Activated naive CD4-positive, alpha-beta T cell treated with anti-CD3 and anti-CD28 coated beads for 36 hours (primary cell): ENCODE data around the gene VPS9D1. TPM values are rescaled to one million over a fixed set of nuclear protein-coding genes. Genes with fewer than 3 reads are reported as not detected.

Source experiments
- CTCF ChIA-PET: fragments of 350-600 bp; sonication (Branson Sonifier 250); formaldehyde crosslinking; loops from one replicate; lab custom pipeline; 2021; ENCODE audit warnings: antibody characterized with exemption; lab: Charles Lee
- DNase-seq: peaks from one replicate; pipeline ENCODE4 v3.0.0-alpha.2; 2020
- H3K27ac Mint-ChIP-seq: one replicate; pipeline ENCODE4 v1.8.0; 2021; ENCODE audit warnings: mild to moderate bottlenecking, mixed read lengths
- H3K27me3 Mint-ChIP-seq: one replicate; pipeline ENCODE4 v1.8.0; 2021; ENCODE audit warnings: low read depth, mixed read lengths
- H3K36me3 Mint-ChIP-seq: one replicate; pipeline ENCODE4 v1.8.0; 2021; ENCODE audit warnings: low read depth, mixed read lengths
- H3K4me1 Mint-ChIP-seq: one replicate; pipeline ENCODE4 v1.8.0; 2021; ENCODE audit warnings: low read depth, mixed read lengths
- H3K4me3 Mint-ChIP-seq: one replicate; pipeline ENCODE4 v1.8.0; 2021; ENCODE audit warnings: mild to moderate bottlenecking, moderate library complexity, mixed read lengths
- H3K9me3 Mint-ChIP-seq: one replicate; pipeline ENCODE4 v1.8.0; 2021; ENCODE audit warnings: mixed read lengths
- intact Hi-C: fragments of 100-400 bp; cut with micrococcal nuclease; formaldehyde crosslinking; loops from one replicate; pipeline ENCODE4 v1.15.1; 2023
- total RNA-seq, 2 experiments: library from RNA; stranded (reverse); gene quantifications; one replicate each; pipeline ENCODE4 v1.2.3, GENCODE V29; 2021

Gene VPS9D1
- total RNA-seq, result 1 to 10 TPM in 1 of 2 experiments, under 1 TPM in 1; 0.91 to 1.4 TPM

GRCh38 chr16:89720813-89721545, at the start of gene VPS9D1, which contains the start of gene ZNF276:
Gene VPS9D1 (minus strand): TSS chr16:89720898. CDS start chr16:89720861, 37 bp downstream.
Gene ZNF276 (plus strand): TSS chr16:89721537. CDS start chr16:89721641, 104 bp downstream.
- DNase-seq, result peak; percentile 84
- Mint-ChIP-seq H3K27me3 (no peaks in the 10 kb centered on the region), H3K27ac (peak within 1 kb of the TSS; percentile 85), H3K9me3 (no peaks in the 10 kb centered on the region), H3K4me3 (peak within 1 kb of the TSS; percentile 77), H3K36me3 (peaks cover 18% of the 10 kb centered on the region), H3K4me1 (peaks cover 43% of the 10 kb centered on the region)
- intact Hi-C loops, result loop anchor here (1.0 to 5.0 kb wide), 3 partner anchors 20 to 141 kb away; partner anchors contain the start of genes FANCA and SPATA2L
- CTCF ChIA-PET, result interaction anchor here (1.7 kb wide), 1 partner anchor 15 kb away, joined by 4 read pairs; no protein-coding TSS in a partner anchor

GRCh38 chr16:89770367-89770766, 49.7 kb upstream of the VPS9D1 start:
- intact Hi-C loops, result no loop called here
- H3K4me1 Mint-ChIP-seq, result peaks cover 4% of the 10 kb centered on the region
- peaks cover 66% of the 10 kb centered on the region for H3K36me3 Mint-ChIP-seq
- CTCF ChIA-PET, result interaction anchor here (1.9 kb wide), 1 partner anchor 90 kb away, joined by 5 read pairs; no protein-coding TSS in a partner anchor
- no peak overlapping the region for H3K27ac Mint-ChIP-seq
- no peaks in the 10 kb centered on the region for H3K27me3 Mint-ChIP-seq
- no peak overlapping the region for H3K4me3 Mint-ChIP-seq
- H3K9me3 Mint-ChIP-seq, result no peaks in the 10 kb centered on the region
- DNase-seq, result no peak

GRCh38 chr16:89765292-89765830, 44.7 kb upstream of the VPS9D1 start:
- H3K4me1 Mint-ChIP-seq, result peaks cover 31% of the 10 kb centered on the region
- no peaks in the 10 kb centered on the region for H3K27me3 Mint-ChIP-seq
- no peak overlapping the region for H3K27ac Mint-ChIP-seq
- DNase-seq, result no peak
- CTCF ChIA-PET, result no interaction called here
- intact Hi-C loops, result no loop called here
- no peak overlapping the region for H3K4me3 Mint-ChIP-seq
- no peaks in the 10 kb centered on the region for H3K9me3 Mint-ChIP-seq
- H3K36me3 Mint-ChIP-seq, result peaks cover 68% of the 10 kb centered on the region

- H3K27me3 Mint-ChIP-seq, result no peaks in the 10 kb centered on the region
- H3K27ac Mint-ChIP-seq, result no peak overlapping the region
- no peaks in the 10 kb centered on the region for H3K9me3 Mint-ChIP-seq
- intact Hi-C loops, result no loop called here
- peak; percentile 37 for DNase-seq
- peaks cover 36% of the 10 kb centered on the region for H3K4me1 Mint-ChIP-seq
- CTCF ChIA-PET, result interaction anchor here (0.8 kb wide), 1 partner anchor 59 kb away, joined by 3 read pairs; no protein-coding TSS in a partner anchor
- no peak overlapping the region for H3K4me3 Mint-ChIP-seq
- H3K36me3 Mint-ChIP-seq, result peaks cover 68% of the 10 kb centered on the region
These were observed 44.1 kb upstream of the VPS9D1 start for GRCh38 chr16:89764711-89765201.

GRCh38 chr16:89761304-89761922, 40.7 kb upstream of the VPS9D1 start:
- H3K27me3 Mint-ChIP-seq, result no peaks in the 10 kb centered on the region
- DNase-seq, result no peak
- H3K27ac Mint-ChIP-seq, result peak overlapping the region; percentile 69
- H3K36me3 Mint-ChIP-seq, result peaks cover 72% of the 10 kb centered on the region
- CTCF ChIA-PET, result interaction anchor here (0.6 to 2.3 kb wide), 8 partner anchors 8 to 149 kb away, joined by 3 to 13 read pairs (median 3); partner anchors contain the start of gene CDK10
- peak overlapping the region; percentile 63 for H3K4me3 Mint-ChIP-seq
- no peaks in the 10 kb centered on the region for H3K9me3 Mint-ChIP-seq
- H3K4me1 Mint-ChIP-seq, result peaks cover 40% of the 10 kb centered on the region
- intact Hi-C loops, result no loop called here

- Mint-ChIP-seq H3K4me3 (no peak overlapping the region), H3K4me1 (peaks cover 32% of the 10 kb centered on the region), H3K9me3 (no peaks in the 10 kb centered on the region), H3K27ac (no peak overlapping the region), H3K27me3 (no peaks in the 10 kb centered on the region), H3K36me3 (peaks cover 74% of the 10 kb centered on the region)
- CTCF ChIA-PET, result no interaction called here
- no peak for DNase-seq
- intact Hi-C loops, result no loop called here
These were observed 39.1 kb upstream of the VPS9D1 start for GRCh38 chr16:89759746-89760340.

GRCh38 chr16:89749637-89750036, 28.9 kb upstream of the VPS9D1 start:
- intact Hi-C loops, result no loop called here
- no peaks in the 10 kb centered on the region for H3K27me3 Mint-ChIP-seq
- no peaks in the 10 kb centered on the region for H3K9me3 Mint-ChIP-seq
- H3K27ac Mint-ChIP-seq, result no peak overlapping the region
- no peak overlapping the region for H3K4me3 Mint-ChIP-seq
- CTCF ChIA-PET, result interaction anchor here (0.6 kb wide), 1 partner anchor 37 kb away, joined by 6 read pairs; no protein-coding TSS in a partner anchor
- H3K36me3 Mint-ChIP-seq, result peaks cover 30% of the 10 kb centered on the region
- no peak for DNase-seq
- H3K4me1 Mint-ChIP-seq, result peaks cover 12% of the 10 kb centered on the region

GRCh38 chr16:89748921-89749320, 28.2 kb upstream of the VPS9D1 start:
- Mint-ChIP-seq H3K27me3 (no peaks in the 10 kb centered on the region), H3K27ac (no peak overlapping the region), H3K4me3 (no peak overlapping the region), H3K9me3 (no peaks in the 10 kb centered on the region), H3K4me1 (peaks cover 12% of the 10 kb centered on the region), H3K36me3 (peaks cover 33% of the 10 kb centered on the region)
- DNase-seq, result no peak
- CTCF ChIA-PET, result interaction anchor here (0.6 kb wide), 1 partner anchor 36 kb away, joined by 6 read pairs; no protein-coding TSS in a partner anchor
- intact Hi-C loops, result no loop called here

GRCh38 chr16:89748076-89748475, 27.4 kb upstream of the VPS9D1 start:
- Mint-ChIP-seq H3K27ac (no peak overlapping the region), H3K36me3 (peaks cover 33% of the 10 kb centered on the region), H3K27me3 (no peaks in the 10 kb centered on the region), H3K4me1 (peaks cover 12% of the 10 kb centered on the region), H3K9me3 (no peaks in the 10 kb centered on the region), H3K4me3 (no peak overlapping the region)
- DNase-seq, result no peak
- intact Hi-C loops, result no loop called here
- CTCF ChIA-PET, result no interaction called here

- Mint-ChIP-seq H3K4me3 (no peak overlapping the region), H3K27ac (no peak overlapping the region), H3K27me3 (no peaks in the 10 kb centered on the region), H3K36me3 (peaks cover 32% of the 10 kb centered on the region), H3K4me1 (peaks cover 12% of the 10 kb centered on the region), H3K9me3 (no peaks in the 10 kb centered on the region)
- CTCF ChIA-PET, result interaction anchor here (1.3 kb wide), 1 partner anchor 164 kb away, joined by 3 read pairs; no protein-coding TSS in a partner anchor
- DNase-seq, result no peak
- intact Hi-C loops, result no loop called here
These were observed 25.3 kb upstream of the VPS9D1 start for GRCh38 chr16:89746043-89746442.

GRCh38 chr16:89744813-89745212, 24.1 kb upstream of the VPS9D1 start:
- Mint-ChIP-seq H3K27ac (no peak overlapping the region), H3K36me3 (peaks cover 31% of the 10 kb centered on the region), H3K9me3 (no peaks in the 10 kb centered on the region), H3K4me1 (peaks cover 9% of the 10 kb centered on the region), H3K4me3 (no peak overlapping the region), H3K27me3 (no peaks in the 10 kb centered on the region)
- no peak for DNase-seq
- CTCF ChIA-PET, result interaction anchor here (1.3 kb wide), 1 partner anchor 165 kb away, joined by 3 read pairs; no protein-coding TSS in a partner anchor
- intact Hi-C loops, result no loop called here
